Esophagus mucosa (tissue), 1 donor: ENCODE measurements around the gene JAK3. TPM values are rescaled to one million over a fixed set of nuclear protein-coding genes. Genes with fewer than 3 reads are reported as not detected.
"Not testable (repeated sequence)": the region's sequence is repeated elsewhere in the genome, so short reads cannot be mapped to it uniquely, and the experiment has no call there.

ENCODE experiments used
- ATAC-seq: fragments of 200-7000 bp; cut with Tn5 transposase; one replicate; pipeline ENCODE4 v1.9.1; 2020
- total RNA-seq: library from RNA; stranded (reverse); gene quantifications from one replicate; pipeline ENCODE4 v1.2.4, GENCODE V29; 2023
- donor health status: DM: yes; HTN: yes; CAD: no.

JAK3 gene
- total RNA-seq, 1 donor from 2014 or later = 2.0 TPM

- no peak for ATAC-seq
Observed at GRCh38 chr19:17803264-17803896, 44.4 kb downstream of the JAK3 start.

- no peak for ATAC-seq
Observed at GRCh38 chr19:17802137-17802858, 45.5 kb downstream of the JAK3 start.

GRCh38 chr19:17798599-17798998 lies 49.2 kb downstream of the JAK3 start:
- not testable (repeated sequence) for ATAC-seq

DNA sequence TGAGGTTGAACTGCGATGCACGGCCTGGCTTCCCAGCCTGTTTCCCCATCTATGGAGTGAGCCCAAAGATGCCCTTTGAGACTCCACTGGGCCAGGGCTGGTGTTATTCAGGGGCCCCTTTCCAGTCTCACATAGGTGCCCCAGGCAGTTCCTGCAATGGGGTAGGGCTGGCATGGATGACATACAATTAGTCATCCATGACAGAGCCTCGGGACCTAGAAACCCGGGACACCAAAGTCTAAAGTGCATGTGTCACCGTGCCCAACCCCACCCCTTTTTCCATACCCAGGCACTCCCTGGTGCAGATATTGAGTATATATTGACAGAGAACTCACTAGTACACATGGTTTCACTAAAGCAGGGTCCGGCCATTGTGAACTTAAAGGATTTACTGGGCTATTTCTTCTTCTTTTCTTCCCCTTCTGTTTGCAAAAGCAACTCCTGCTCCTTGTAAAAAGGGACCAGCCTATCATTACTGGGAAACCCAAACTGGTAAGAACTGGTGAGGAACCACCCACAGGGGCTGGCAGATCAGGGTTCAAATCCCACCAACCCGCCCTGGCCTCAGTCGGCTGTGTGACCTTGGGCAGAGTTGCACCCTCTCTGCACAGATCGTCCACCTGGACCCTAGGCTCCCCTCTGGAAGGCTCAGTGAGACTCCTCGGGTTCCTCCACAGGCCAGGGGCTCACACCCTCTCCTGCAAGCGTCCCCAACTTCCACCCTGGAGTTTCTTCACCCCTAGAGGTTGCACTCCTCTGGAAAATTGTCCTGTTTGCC lies 50.2 kb downstream of the JAK3 start:
- peak; percentile 86 for ATAC-seq

- no peak for ATAC-seq
Observed at GRCh38 chr19:17796838-17797423, 50.9 kb downstream of the JAK3 start.

GRCh38 chr19:17796013-17796837 lies 51.6 kb downstream of the JAK3 start:
- ATAC-seq = peak; percentile 73

DNA sequence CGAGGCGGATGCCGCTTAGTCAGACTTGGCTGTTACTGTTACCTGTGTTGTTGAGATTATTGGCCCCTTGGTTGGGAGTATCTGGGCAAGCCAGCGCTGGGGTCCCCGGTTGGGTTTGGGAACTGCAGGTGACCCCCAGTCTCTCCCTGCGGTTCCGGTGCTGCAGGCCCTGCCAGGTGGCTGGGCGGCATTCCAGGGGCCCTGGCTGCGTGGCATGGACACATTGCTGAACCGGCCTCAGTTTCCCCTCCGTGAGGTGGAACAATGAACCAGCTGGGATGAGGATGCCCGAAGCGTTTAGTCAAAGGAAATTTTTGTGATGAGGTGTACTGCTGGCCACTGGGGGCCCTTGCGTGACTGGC lies 52.3 kb downstream of the JAK3 start:
- no peak for ATAC-seq

GRCh38 chr19:17794731-17795494 lies 52.9 kb downstream of the JAK3 start, which contains the start of gene B3GNT3:
Gene B3GNT3, plus strand, starts transcription at chr19:17795138. Its CDS starts 12,670 bp downstream, at chr19:17807808.
- ATAC-seq = peak; percentile 3

DNA sequence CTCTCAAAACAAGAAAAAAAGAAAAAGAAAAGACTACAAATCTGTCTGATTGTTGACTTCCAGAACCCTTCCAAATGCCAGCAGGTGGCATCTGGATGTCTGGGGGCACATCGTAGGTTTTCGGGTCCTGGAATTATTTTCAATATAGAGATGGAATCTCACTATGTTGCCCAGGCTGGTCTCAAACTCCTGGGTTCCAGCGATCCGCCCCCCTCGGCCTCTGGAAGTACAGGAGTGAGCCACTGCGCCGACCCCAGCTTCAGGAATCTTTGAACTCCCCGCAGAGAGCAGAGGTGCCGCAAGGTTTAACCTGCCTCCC lies 53.4 kb downstream of the JAK3 start:
- no peak for ATAC-seq

GRCh38 chr19:17790059-17790780 lies 57.6 kb downstream of the JAK3 start:
- ATAC-seq = peak; percentile 39

GRCh38 chr19:17788632-17789031 lies 59.1 kb downstream of the JAK3 start:
- no peak for ATAC-seq

- ATAC-seq = no peak
Observed at GRCh38 chr19:17787274-17787913, 60.4 kb downstream of the JAK3 start.

- ATAC-seq = peak; percentile 56
Observed at GRCh38 chr19:17784201-17785008, 63.4 kb downstream of the JAK3 start.

- not testable (repeated sequence) for ATAC-seq
Observed at GRCh38 chr19:17783721-17784120, 64.1 kb downstream of the JAK3 start.

- no peak for ATAC-seq
Observed at GRCh38 chr19:17780781-17781180, 67.0 kb downstream of the JAK3 start.

GRCh38 chr19:17778968-17779929 lies 68.5 kb downstream of the JAK3 start:
- no peak for ATAC-seq

DNA sequence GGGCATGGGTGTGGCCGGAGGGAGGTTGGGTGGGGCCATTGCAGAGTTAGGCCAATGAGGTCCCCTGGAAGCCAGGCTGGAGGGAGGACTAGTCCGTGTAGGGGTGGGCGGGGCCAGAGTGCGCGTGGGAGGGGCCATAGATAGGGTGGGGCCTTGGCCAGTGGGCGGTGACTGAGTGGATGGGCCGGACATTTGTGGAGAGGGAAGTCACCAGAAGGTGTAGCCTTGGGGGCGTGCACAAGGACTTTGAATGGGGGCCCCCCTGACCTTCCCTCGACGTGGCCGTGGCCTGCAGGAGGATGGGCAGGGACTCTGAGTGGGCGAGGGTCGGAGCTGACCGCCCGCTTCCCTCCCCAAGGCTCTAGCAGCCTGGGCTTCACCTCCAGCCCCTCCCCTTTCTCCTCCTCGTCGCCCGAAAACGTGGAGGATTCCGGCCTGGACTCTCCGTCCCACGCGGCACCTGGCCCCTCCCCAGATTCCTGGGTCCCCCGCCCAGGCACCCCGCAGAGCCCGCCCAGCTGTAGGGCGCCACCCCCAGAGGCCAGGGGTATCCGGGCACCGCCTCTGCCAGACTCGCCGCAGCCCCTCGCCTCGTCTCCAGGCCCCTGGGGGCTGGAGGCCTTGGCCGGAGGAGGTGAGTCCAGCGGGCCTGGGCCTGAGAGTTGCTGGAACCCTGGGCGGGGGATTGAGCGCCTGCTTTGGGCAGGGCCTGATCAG lies 69.4 kb downstream of the JAK3 start:
- ATAC-seq = peak; percentile 56
